Measurements from ENCODE around the gene EPB41. TPM values are rescaled to one million over a fixed set of nuclear protein-coding genes. Genes with fewer than 3 reads are reported as not detected.

Gene EPB41
- total and polyA plus RNA-seq, 2 of the 4 experiments (the other 2 are of a cell fraction), result 4.6 to 10.0 TPM

DNA sequence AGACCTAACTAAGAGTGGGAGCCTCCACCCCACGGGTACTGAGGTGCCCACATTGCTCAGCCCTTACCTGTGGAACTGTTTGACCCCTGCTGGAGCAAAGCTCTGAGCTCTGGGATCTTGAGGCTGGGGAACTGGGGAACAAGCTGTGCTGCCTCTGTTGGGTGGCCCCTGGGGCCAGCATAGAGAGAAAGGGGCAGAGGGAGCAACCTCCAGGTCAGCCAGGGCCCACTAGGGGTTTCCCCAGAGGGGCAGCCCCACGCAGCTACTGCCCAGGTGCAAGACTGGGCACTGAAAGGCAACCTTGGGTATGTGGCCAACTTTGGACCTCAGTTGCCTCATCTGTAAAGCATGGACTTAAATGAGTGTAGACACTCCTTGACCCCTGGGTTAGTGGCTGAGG, 23.5 kb upstream of the EPB41 start:
- Histone ChIP-seq H4K20me1 (ENCODE audit: insufficient read depth, low read length) (no peaks in the 10 kb centered on the region), H3K9ac (ENCODE audit: low read depth, low read length) (no peak overlapping the region), H3K56ac (ENCODE audit: extremely low read depth, insufficient read depth, low read length) (no peak overlapping the region), H2BK15ac (ENCODE audit: low read depth, low read length) (no peak overlapping the region), H3K18ac (ENCODE audit: low read depth, low read length) (no peak overlapping the region), H2AK9ac (replicated peaks; ENCODE audit: low read depth, low read length, poor library complexity) (no peak overlapping the region), H3K4ac (ENCODE audit: low read depth, low read length) (no peak overlapping the region), H3K4me2 (ENCODE audit: low read depth, low read length) (no peak overlapping the region), H3K27ac (ENCODE audit: insufficient read depth, low read length) (no peak overlapping the region), H3K4me1 (ENCODE audit: control insufficient read depth, insufficient read depth, low read length) (peaks cover 4% of the 10 kb centered on the region; the same call in 1 of the 2 replicates), H4K91ac (ENCODE audit: insufficient read depth, low read depth, low read length) (no peak overlapping the region), H2AFZ (replicated peaks; ENCODE audit: low read length, poor library complexity) (no peak overlapping the region), H3K9me1 (ENCODE audit: insufficient read depth, low read length) (0 out of 2 replicates have a peak, but pooled peaks cover 5% of the 10 kb centered on the region), H3K36me3 (ENCODE audit: control insufficient read depth, insufficient read depth, low read length) (no peaks in the 10 kb centered on the region), H2BK120ac (ENCODE audit: low read depth, low read length) (no peak overlapping the region), H3K4me3 (ENCODE audit: insufficient read depth, low read depth, low read length) (no peak overlapping the region), H3K27me3 (ENCODE audit: control insufficient read depth, insufficient read depth, low read length) (peaks cover 8% of the 10 kb centered on the region), H4K8ac (ENCODE audit: low read depth in 2 of 2, low read length in 2 of 2) (no peak overlapping the region), H2AK5ac (ENCODE audit: low read depth, low read length) (no peak overlapping the region), H3K23ac (ENCODE audit: low read depth, low read length) (no peak overlapping the region), H3K14ac (replicated peaks; ENCODE audit: low read depth, low read length) (no peak overlapping the region), H3K79me1 (ENCODE audit: low read depth in 1 of 2, low read length in 2 of 2) (no peaks in the 10 kb centered on the region), H3K9me3 (ENCODE audit: control insufficient read depth, insufficient read depth, low read length) (no peaks in the 10 kb centered on the region), H4K5ac (ENCODE audit: low read depth, low read length) (no peak overlapping the region), H2BK20ac (ENCODE audit: low read depth, low read length) (no peak overlapping the region), H2BK5ac (ENCODE audit: low read depth, low read length, poor library complexity, severe bottlenecking) (no peak overlapping the region)
- ATAC-seq (ENCODE audit: low read depth) (no peak), DNase-seq (no peak)
- ChIA-PET POLR2A (ENCODE audit: unreplicated experiment) (no interaction called here), CTCF (interaction anchor here (0.8 kb wide), 1 partner anchor 312 kb away, joined by 3 read pairs; no protein-coding TSS in a partner anchor)
- dilution Hi-C loops (cut with HindIII; ENCODE audit: low sequenced_read_pairs, unreplicated experiment), result no loop called here
- BruUV-seq (replicated peaks), result no TSS peak
- in situ Hi-C loops (cut with MboI; ENCODE audit: low sequenced_read_pairs), result loop anchor here (10.0 kb wide), 1 partner anchor 1814 kb away; no protein-coding TSS in a partner anchor
- TF ChIP-seq BHLHE40 (IDR thresholded peaks at IDR 0.05; ENCODE audit: low read depth, low read length) (no peak), MAZ (IDR thresholded peaks at IDR 0.05; ENCODE audit: borderline replicate concordance, low read depth, low read length) (no peak), CHD1 (IDR thresholded peaks at IDR 0.05; ENCODE audit: low read depth, low read length) (no peak), MAFK (IDR thresholded peaks at IDR 0.05; ENCODE audit: low read depth, low read length) (no peak), FOS (IDR thresholded peaks at IDR 0.05; ENCODE audit: low read depth, low read length) (no peak), CEBPB (IDR thresholded peaks at IDR 0.05; ENCODE audit: low read depth, low read length) (no peak), RCOR1 (IDR thresholded peaks at IDR 0.05; ENCODE audit: insufficient replicate concordance, low read length) (no peak), RFX5 (IDR thresholded peaks at IDR 0.05; ENCODE audit: low read depth, low read length) (no peak), SMC3 (IDR thresholded peaks at IDR 0.05; ENCODE audit: low read depth, low read length) (no peak), MXI1 (IDR thresholded peaks at IDR 0.05; ENCODE audit: borderline replicate concordance, low read depth, low read length) (no peak), POLR2A (IDR thresholded peaks at IDR 0.05; ENCODE audit: low read depth, low read length) (no peak), RAD21 (IDR thresholded peaks at IDR 0.05; ENCODE audit: low read length) (no peak), NFE2L2 (IDR thresholded peaks at IDR 0.05; ENCODE audit: low read depth, low read length) (no peak)
- TF ChIP-seq, protein P1, sequence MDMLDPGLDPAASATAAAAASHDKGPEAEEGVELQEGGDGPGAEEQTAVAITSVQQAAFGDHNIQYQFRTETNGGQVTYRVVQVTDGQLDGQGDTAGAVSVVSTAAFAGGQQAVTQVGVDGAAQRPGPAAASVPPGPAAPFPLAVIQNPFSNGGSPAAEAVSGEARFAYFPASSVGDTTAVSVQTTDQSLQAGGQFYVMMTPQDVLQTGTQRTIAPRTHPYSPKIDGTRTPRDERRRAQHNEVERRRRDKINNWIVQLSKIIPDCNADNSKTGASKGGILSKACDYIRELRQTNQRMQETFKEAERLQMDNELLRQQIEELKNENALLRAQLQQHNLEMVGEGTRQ (IDR thresholded peaks at IDR 0.05; ENCODE audit: low read depth, low read length), result no peak
- TF ChIP-seq, protein P2, sequence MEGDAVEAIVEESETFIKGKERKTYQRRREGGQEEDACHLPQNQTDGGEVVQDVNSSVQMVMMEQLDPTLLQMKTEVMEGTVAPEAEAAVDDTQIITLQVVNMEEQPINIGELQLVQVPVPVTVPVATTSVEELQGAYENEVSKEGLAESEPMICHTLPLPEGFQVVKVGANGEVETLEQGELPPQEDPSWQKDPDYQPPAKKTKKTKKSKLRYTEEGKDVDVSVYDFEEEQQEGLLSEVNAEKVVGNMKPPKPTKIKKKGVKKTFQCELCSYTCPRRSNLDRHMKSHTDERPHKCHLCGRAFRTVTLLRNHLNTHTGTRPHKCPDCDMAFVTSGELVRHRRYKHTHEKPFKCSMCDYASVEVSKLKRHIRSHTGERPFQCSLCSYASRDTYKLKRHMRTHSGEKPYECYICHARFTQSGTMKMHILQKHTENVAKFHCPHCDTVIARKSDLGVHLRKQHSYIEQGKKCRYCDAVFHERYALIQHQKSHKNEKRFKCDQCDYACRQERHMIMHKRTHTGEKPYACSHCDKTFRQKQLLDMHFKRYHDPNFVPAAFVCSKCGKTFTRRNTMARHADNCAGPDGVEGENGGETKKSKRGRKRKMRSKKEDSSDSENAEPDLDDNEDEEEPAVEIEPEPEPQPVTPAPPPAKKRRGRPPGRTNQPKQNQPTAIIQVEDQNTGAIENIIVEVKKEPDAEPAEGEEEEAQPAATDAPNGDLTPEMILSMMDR (conservative IDR thresholded peaks at IDR 0.05; ENCODE audit: low read depth, low read length), result no peak
- TF ChIP-seq, protein P3, sequence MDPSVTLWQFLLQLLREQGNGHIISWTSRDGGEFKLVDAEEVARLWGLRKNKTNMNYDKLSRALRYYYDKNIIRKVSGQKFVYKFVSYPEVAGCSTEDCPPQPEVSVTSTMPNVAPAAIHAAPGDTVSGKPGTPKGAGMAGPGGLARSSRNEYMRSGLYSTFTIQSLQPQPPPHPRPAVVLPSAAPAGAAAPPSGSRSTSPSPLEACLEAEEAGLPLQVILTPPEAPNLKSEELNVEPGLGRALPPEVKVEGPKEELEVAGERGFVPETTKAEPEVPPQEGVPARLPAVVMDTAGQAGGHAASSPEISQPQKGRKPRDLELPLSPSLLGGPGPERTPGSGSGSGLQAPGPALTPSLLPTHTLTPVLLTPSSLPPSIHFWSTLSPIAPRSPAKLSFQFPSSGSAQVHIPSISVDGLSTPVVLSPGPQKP (IDR thresholded peaks at IDR 0.05; ENCODE audit: borderline replicate concordance, low read depth, low read length), result no peak
- intact Hi-C loops (cut with micrococcal nuclease), result no loop called here
- WGBS, 2 experiments (ENCODE audit: extremely low coverage in 2 of 2, insufficient read length in 1 of 2), result 85% methylated on average over 1 of the region's 2 CpGs; no CpG with 5 or more reads in 1 of the 2 experiments

All from IMR-90 (cell line).